Kidney (tissue), 14 donors: ENCODE data around the gene OSGEP. TPM values are rescaled to one million over a fixed set of nuclear protein-coding genes. Genes with fewer than 3 reads are reported as not detected.

Source experiments
- DNase-seq, 5 donors: peaks; one replicate each; pipeline ENCODE4 v3.0.0-alpha.2; 2013 to 2020
- FAIRE-seq: peaks from 2 replicates; lab custom pipeline; 2012; peaks lifted over from hg19 to GRCh38; lab: Jason Lieb, UNC
- H3K27ac ChIP-seq, 2 donors: one replicate each; pipeline ENCODE4 v1.7.0; 2013; ENCODE audit warnings: low read depth in 2 of 2, low read length in 2 of 2, inconsistent platforms in 1 of 2
- H3K27me3 ChIP-seq: one replicate; pipeline ENCODE4 v1.7.1; 2013; ENCODE audit warnings: low read length, inconsistent platforms; ENCODE audit not compliant: control insufficient read depth, insufficient read depth
- H3K36me3 ChIP-seq, 3 donors: one replicate each; pipeline versions ENCODE4 v1.7.0 to v1.7.1; 2013; ENCODE audit warnings: low read length in 3 of 3, control low read depth in 1 of 3, inconsistent platforms in 1 of 3; ENCODE audit not compliant: insufficient read depth in 3 of 3, control insufficient read depth in 2 of 3
- H3K4me1 ChIP-seq, 3 donors: one replicate each; pipeline versions ENCODE4 v1.7.0 to v1.7.1; 2013; ENCODE audit warnings: low read length in 3 of 3, inconsistent platforms in 1 of 3, low read depth in 1 of 3; ENCODE audit not compliant: control insufficient read depth in 2 of 3, insufficient read depth in 2 of 3
- H3K4me3 ChIP-seq, 3 donors: one replicate each; pipeline versions ENCODE4 v1.7.0 to v1.8.1; 2013; ENCODE audit warnings: low read length in 3 of 3, control low read depth in 1 of 3, inconsistent platforms in 1 of 3
- H3K9ac ChIP-seq, 3 donors: one replicate each; pipeline versions ENCODE4 v1.7.0 to v1.7.1; 2013; ENCODE audit warnings: low read length in 3 of 3, control low read depth in 1 of 3, inconsistent platforms in 1 of 3
- H3K9me3 ChIP-seq, 3 donors: one replicate each; pipeline versions ENCODE4 v1.7.0 to v1.7.1; 2013; ENCODE audit warnings: low read length in 3 of 3, control low read depth in 1 of 3, inconsistent platforms in 1 of 3; ENCODE audit not compliant: control insufficient read depth in 2 of 3, insufficient read depth in 1 of 3
- CTCF ChIP-seq: IDR thresholded peaks from 3 replicates; pipeline ENCODE4 v1.5.1; 2012; ENCODE audit warnings: mild to moderate bottlenecking, moderate library complexity, borderline replicate concordance; ENCODE audit not compliant: insufficient read depth; ENCODE audit errors: extremely low read depth
- intact Hi-C: fragments of 100-400 bp; cut with DNase I; formaldehyde crosslinking; loops from one replicate; pipeline ENCODE4 v1.11.1; 2022
- polyA plus RNA-seq: library from polyadenylated mRNA; stranded (reverse); fragments of 350-450 nt; fragmentation: Illumina TruSeq; extraction: RNeasy Lipid Tissue Mini Kit (QIAGEN cat#74804); gene quantifications from one replicate; pipeline ENCODE4 v1.2.3, GENCODE V29; 2014; ENCODE audit warnings: low read depth, low replicate concordance; ENCODE audit not compliant: insufficient read depth
- total RNA-seq: library from RNA; stranded (reverse); fragmentation: NEBNext Ultra II Directional; extraction: Animal tissue kit (Norgen Biotek cat#: 25700); gene quantifications from one replicate; pipeline ENCODE4 v1.2.1, GENCODE V29; 2021
- donor health status: control.
- donor health status: control.
- donor health status: control.
- donor health status: control.
- donor health status: control.
- donor health status: DM: yes; HTN: yes; CAD: no.
- donor health status: Normal renal cell carcinoma (clear cell type).

Gene OSGEP
- total and polyA plus RNA-seq, 2 donors from 2014 or later, result 30.3 to 32.4 TPM

DNA sequence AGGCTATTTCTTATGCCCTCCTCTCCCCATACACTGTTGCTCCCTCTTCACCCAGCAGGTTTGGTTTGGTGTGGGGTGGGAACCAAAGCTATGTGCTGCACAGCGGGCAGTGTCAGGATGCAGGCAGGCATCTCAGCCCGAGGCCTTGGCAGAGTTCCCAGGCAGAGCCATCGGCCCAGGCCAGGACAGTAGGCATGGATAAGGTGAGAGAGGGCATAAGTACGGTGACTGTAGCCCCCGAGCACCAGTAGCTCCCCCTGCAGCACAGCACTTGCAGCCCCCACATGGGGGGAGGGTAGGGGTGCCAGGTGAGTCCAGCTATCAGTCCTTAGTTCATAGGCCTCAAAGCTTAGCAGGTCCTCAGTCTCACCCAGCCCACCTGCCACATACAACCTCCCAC is 25.8 kb downstream of the OSGEP start:
- H3K36me3 ChIP-seq, result no peaks in the 10 kb centered on the region
- H3K9ac ChIP-seq, result no peak overlapping the region
- peaks cover 0 to 2% (median 0%) of the 10 kb centered on the region in 3 donors for H3K4me1 ChIP-seq
- intact Hi-C loops, result no loop called here
- no peak overlapping the region for H3K4me3 ChIP-seq
- no peaks in the 10 kb centered on the region for H3K9me3 ChIP-seq
- TF ChIP-seq CTCF, result no peak
- no peak overlapping the region for H3K27ac ChIP-seq
- no peak for DNase-seq
- FAIRE-seq, result no peak
- no peaks in the 10 kb centered on the region for H3K27me3 ChIP-seq

- Histone ChIP-seq H3K4me3 (no peak overlapping the region), H3K9me3 (no peaks in the 10 kb centered on the region), H3K4me1 (peaks cover 0 to 2% (median 0%) of the 10 kb centered on the region in 3 donors), H3K27ac (no peak overlapping the region), H3K9ac (no peak overlapping the region), H3K27me3 (no peaks in the 10 kb centered on the region), H3K36me3 (no peaks in the 10 kb centered on the region)
- DNase-seq, result no peak
- intact Hi-C loops, result no loop called here
- no peak for TF ChIP-seq CTCF
- FAIRE-seq, result no peak
These were observed 26.6 kb downstream of the OSGEP start for GRCh38 chr14:20428010-20428365.

- Histone ChIP-seq H3K9me3 (no peaks in the 10 kb centered on the region), H3K4me1 (peaks cover 0 to 2% (median 0%) of the 10 kb centered on the region in 3 donors), H3K9ac (no peak overlapping the region), H3K27me3 (no peaks in the 10 kb centered on the region), H3K4me3 (no peak overlapping the region), H3K36me3 (no peaks in the 10 kb centered on the region), H3K27ac (no peak overlapping the region)
- no peak for TF ChIP-seq CTCF
- no peak for DNase-seq
- FAIRE-seq, result no peak
- intact Hi-C loops, result no loop called here
These were observed 27.2 kb downstream of the OSGEP start for GRCh38 chr14:20427231-20428009.
